DLD1 (cell line): Measurements from ENCODE around the gene TMEM50B.
"Not testable (repeated sequence)": the region's sequence is repeated elsewhere in the genome, so short reads cannot be mapped to it uniquely, and the experiment has no call there.

Source experiments
- in situ Hi-C: cut with HindIII; loops from 2 replicates; pipeline ENCODE4 v1.10.0; 2017; ENCODE audit warnings: low sequenced_read_pairs

The TMEM50B gene

GRCh38 chr21:33479679-33480480, at the start of gene TMEM50B:
Gene TMEM50B (minus strand): TSS chr21:33479974. CDS start chr21:33468885, 11,089 bp downstream.
- in situ Hi-C loops = no loop called here

GRCh38 chr21:33522953-33523349, 43.2 kb upstream of the TMEM50B start:
- in situ Hi-C loops = no loop called here

GRCh38 chr21:33522297-33522952, 42.7 kb upstream of the TMEM50B start:
- in situ Hi-C loops = no loop called here

- in situ Hi-C loops = no loop called here
These were observed 39.1 kb upstream of the TMEM50B start for GRCh38 chr21:33518899-33519298.

- in situ Hi-C loops = no loop called here
These were observed 34.5 kb upstream of the TMEM50B start for GRCh38 chr21:33514229-33514628.

GRCh38 chr21:33512481-33512880, 32.7 kb upstream of the TMEM50B start:
- in situ Hi-C loops = no loop called here

- in situ Hi-C loops = no loop called here
These were observed 31.9 kb upstream of the TMEM50B start for GRCh38 chr21:33511639-33512038.

- in situ Hi-C loops = no loop called here
These were observed 31.1 kb upstream of the TMEM50B start for GRCh38 chr21:33510826-33511225.

GRCh38 chr21:33507003-33507402, 27.2 kb upstream of the TMEM50B start:
- in situ Hi-C loops = not testable (repeated sequence)

- in situ Hi-C loops = no loop called here
These were observed 26.1 kb upstream of the TMEM50B start for GRCh38 chr21:33505833-33506232.

- in situ Hi-C loops = no loop called here
These were observed 16.6 kb upstream of the TMEM50B start for GRCh38 chr21:33496345-33496744.

- in situ Hi-C loops = no loop called here
These were observed 16.0 kb upstream of the TMEM50B start for GRCh38 chr21:33495743-33496142.

GRCh38 chr21:33493756-33494155, 14.0 kb upstream of the TMEM50B start:
- in situ Hi-C loops = no loop called here

- in situ Hi-C loops = no loop called here
These were observed 12.8 kb upstream of the TMEM50B start for GRCh38 chr21:33492571-33492970.

GRCh38 chr21:33491373-33492102, 11.8 kb upstream of the TMEM50B start, which contains the start of gene DNAJC28:
Gene DNAJC28 (minus strand): TSS chr21:33491716. CDS start chr21:33489393, 2,323 bp downstream.
- in situ Hi-C loops = no loop called here

GRCh38 chr21:33490991-33491372, 11.2 kb upstream of the TMEM50B start:
- in situ Hi-C loops = no loop called here

- in situ Hi-C loops = no loop called here
These were observed 9.2 kb upstream of the TMEM50B start for GRCh38 chr21:33488936-33489335.

- in situ Hi-C loops = no loop called here
These were observed 8.2 kb upstream of the TMEM50B start for GRCh38 chr21:33487996-33488395.

- in situ Hi-C loops = no loop called here
These were observed 1.7 kb upstream of the TMEM50B start for GRCh38 chr21:33481314-33481943.

- in situ Hi-C loops = no loop called here
These were observed 818 bp upstream of the TMEM50B start for GRCh38 chr21:33480481-33481103.
